ENCODE data around the gene ZNF276. TPM values are rescaled to one million over a fixed set of nuclear protein-coding genes. Genes with fewer than 3 reads are reported as not detected.

ZNF276 gene
- total RNA-seq, 1 experiment from 2014 or later = 19.9 TPM

DNA sequence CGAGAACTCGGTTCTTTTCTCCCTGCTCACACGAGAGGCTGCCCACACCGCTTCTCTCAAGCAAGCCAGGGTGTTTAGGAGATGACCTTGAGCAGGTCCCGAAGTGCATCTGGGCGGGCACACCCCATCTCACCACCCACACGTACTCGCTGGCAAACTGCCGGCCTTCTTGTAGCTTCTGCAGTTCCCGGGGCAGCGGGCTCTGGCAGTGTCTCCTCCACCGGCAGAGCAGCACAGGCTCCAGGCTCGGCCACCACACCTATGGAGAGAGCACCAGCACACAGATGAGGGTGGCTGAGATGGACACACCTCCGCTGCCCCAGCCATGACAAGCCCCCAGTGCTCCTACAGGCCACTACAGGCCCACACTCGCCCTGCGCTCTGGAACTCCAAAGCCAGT lies 23.5 kb downstream of the ZNF276 start:
- ATAC-seq = no peak
- BruUV-seq (replicated peaks) = no TSS peak
- POLR2A ChIA-PET = no interaction called here

DNA sequence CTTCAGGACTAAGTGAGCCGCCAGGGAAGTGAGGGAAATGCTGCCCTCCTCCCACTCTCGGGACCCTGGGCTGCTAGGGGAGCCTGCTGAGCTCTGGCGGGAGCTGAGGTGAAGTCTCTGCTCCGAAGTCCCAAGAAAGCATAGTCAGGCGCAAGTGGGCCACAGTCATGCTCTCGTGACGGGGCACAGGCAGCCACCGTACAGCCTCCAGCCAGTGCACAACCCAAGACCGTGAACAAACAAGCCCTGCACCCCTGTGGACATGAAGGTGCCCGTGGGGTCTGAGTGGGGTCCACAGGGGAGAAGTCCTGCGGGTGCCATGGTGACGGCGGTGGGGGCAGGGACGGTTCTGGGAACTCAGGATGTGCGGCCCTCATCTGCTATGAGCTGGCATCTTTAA lies 24.7 kb downstream of the ZNF276 start:
- BruUV-seq (replicated peaks) = no TSS peak
- ChIA-PET CTCF (no interaction called here), POLR2A (no interaction called here)
- H3K4me3 ChIP-seq (ENCODE audit: low read depth in 2 of 2, low read length in 2 of 2) = no peak overlapping the region
- no peaks in the 10 kb centered on the region for H3K9me3 ChIP-seq (ENCODE audit: control insufficient read depth, insufficient read depth, low read depth, low read length)
- DNase-seq (ENCODE audit: low read depth, low spot score) (no peak), ATAC-seq (no peak)
- H3K27me3 ChIP-seq (ENCODE audit: control insufficient read depth, insufficient read depth, low read length) = no peaks in the 10 kb centered on the region
- H3K27ac ChIP-seq (ENCODE audit: low read length) = no peak overlapping the region
- H3K36me3 ChIP-seq (ENCODE audit: control insufficient read depth, insufficient read depth, low read length) = peaks cover 3% of the 10 kb centered on the region; the same call in 1 of the 2 replicates
- in situ Hi-C loops (cut with HindIII; ENCODE audit: low pct_unique_long_range_greater_than_20kb, low sequenced_read_pairs) (no loop called here), intact Hi-C loops (cut with micrococcal nuclease; ENCODE audit: unreplicated experiment) (no loop called here)
- no peaks in the 10 kb centered on the region for H3K4me1 ChIP-seq (ENCODE audit: control insufficient read depth, insufficient read depth, low read length)
- TF ChIP-seq, protein P1, sequence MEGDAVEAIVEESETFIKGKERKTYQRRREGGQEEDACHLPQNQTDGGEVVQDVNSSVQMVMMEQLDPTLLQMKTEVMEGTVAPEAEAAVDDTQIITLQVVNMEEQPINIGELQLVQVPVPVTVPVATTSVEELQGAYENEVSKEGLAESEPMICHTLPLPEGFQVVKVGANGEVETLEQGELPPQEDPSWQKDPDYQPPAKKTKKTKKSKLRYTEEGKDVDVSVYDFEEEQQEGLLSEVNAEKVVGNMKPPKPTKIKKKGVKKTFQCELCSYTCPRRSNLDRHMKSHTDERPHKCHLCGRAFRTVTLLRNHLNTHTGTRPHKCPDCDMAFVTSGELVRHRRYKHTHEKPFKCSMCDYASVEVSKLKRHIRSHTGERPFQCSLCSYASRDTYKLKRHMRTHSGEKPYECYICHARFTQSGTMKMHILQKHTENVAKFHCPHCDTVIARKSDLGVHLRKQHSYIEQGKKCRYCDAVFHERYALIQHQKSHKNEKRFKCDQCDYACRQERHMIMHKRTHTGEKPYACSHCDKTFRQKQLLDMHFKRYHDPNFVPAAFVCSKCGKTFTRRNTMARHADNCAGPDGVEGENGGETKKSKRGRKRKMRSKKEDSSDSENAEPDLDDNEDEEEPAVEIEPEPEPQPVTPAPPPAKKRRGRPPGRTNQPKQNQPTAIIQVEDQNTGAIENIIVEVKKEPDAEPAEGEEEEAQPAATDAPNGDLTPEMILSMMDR (IDR thresholded peaks at IDR 0.05) = no peak
- TF ChIP-seq POLR2AphosphoS5 (IDR thresholded peaks at IDR 0.05; ENCODE audit: low read depth, low read length) = no peak
- TF ChIP-seq, protein P2, sequence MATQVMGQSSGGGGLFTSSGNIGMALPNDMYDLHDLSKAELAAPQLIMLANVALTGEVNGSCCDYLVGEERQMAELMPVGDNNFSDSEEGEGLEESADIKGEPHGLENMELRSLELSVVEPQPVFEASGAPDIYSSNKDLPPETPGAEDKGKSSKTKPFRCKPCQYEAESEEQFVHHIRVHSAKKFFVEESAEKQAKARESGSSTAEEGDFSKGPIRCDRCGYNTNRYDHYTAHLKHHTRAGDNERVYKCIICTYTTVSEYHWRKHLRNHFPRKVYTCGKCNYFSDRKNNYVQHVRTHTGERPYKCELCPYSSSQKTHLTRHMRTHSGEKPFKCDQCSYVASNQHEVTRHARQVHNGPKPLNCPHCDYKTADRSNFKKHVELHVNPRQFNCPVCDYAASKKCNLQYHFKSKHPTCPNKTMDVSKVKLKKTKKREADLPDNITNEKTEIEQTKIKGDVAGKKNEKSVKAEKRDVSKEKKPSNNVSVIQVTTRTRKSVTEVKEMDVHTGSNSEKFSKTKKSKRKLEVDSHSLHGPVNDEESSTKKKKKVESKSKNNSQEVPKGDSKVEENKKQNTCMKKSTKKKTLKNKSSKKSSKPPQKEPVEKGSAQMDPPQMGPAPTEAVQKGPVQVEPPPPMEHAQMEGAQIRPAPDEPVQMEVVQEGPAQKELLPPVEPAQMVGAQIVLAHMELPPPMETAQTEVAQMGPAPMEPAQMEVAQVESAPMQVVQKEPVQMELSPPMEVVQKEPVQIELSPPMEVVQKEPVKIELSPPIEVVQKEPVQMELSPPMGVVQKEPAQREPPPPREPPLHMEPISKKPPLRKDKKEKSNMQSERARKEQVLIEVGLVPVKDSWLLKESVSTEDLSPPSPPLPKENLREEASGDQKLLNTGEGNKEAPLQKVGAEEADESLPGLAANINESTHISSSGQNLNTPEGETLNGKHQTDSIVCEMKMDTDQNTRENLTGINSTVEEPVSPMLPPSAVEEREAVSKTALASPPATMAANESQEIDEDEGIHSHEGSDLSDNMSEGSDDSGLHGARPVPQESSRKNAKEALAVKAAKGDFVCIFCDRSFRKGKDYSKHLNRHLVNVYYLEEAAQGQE (IDR thresholded peaks at IDR 0.05; ENCODE audit: insufficient read depth in 1 of 2, low read depth in 2 of 2, low read length in 1 of 2) = no peak
- TF ChIP-seq TCF7L2 (IDR thresholded peaks at IDR 0.05; ENCODE audit: low read depth, low read length) = no peak
- TF ChIP-seq SIN3A (IDR thresholded peaks at IDR 0.05; ENCODE audit: borderline replicate concordance, insufficient read depth, low read depth, low read length) = no peak

More for the DNA sequence above, 23.5 kb downstream of the ZNF276 start:
- Histone ChIP-seq H3K4me1 (ENCODE audit: control insufficient read depth, insufficient read depth, low read length) (no peaks in the 10 kb centered on the region), H3K36me3 (ENCODE audit: control insufficient read depth, insufficient read depth, low read length) (peaks cover 3% of the 10 kb centered on the region; the same call in 1 of the 2 replicates), H3K4me3 (ENCODE audit: low read depth in 2 of 2, low read length in 2 of 2) (no peak overlapping the region), H3K27me3 (ENCODE audit: control insufficient read depth, insufficient read depth, low read length) (no peaks in the 10 kb centered on the region), H3K9me3 (ENCODE audit: control insufficient read depth, insufficient read depth, low read depth, low read length) (no peaks in the 10 kb centered on the region), H3K27ac (ENCODE audit: low read length) (no peak overlapping the region)
- TF ChIP-seq TCF7L2 (IDR thresholded peaks at IDR 0.05; ENCODE audit: low read depth, low read length) = no peak
- TF ChIP-seq SIN3A (IDR thresholded peaks at IDR 0.05; ENCODE audit: borderline replicate concordance, insufficient read depth, low read depth, low read length) = no peak
- TF ChIP-seq POLR2AphosphoS5 (IDR thresholded peaks at IDR 0.05; ENCODE audit: low read depth, low read length) = no peak
- TF ChIP-seq, protein P2 (IDR thresholded peaks at IDR 0.05; ENCODE audit: insufficient read depth in 1 of 2, low read depth in 2 of 2, low read length in 1 of 2) = no peak
- TF ChIP-seq, protein P1 (IDR thresholded peaks at IDR 0.05) = no peak
- in situ Hi-C loops (cut with HindIII; ENCODE audit: low pct_unique_long_range_greater_than_20kb, low sequenced_read_pairs) = no loop called here
- CTCF ChIA-PET = no interaction called here
- DNase-seq (ENCODE audit: low read depth, low spot score) = no peak
- intact Hi-C loops (cut with micrococcal nuclease; ENCODE audit: unreplicated experiment) = no loop called here

Measured in Panc1 (cell line).